ENCODE data around the gene CYBB.

DNA sequence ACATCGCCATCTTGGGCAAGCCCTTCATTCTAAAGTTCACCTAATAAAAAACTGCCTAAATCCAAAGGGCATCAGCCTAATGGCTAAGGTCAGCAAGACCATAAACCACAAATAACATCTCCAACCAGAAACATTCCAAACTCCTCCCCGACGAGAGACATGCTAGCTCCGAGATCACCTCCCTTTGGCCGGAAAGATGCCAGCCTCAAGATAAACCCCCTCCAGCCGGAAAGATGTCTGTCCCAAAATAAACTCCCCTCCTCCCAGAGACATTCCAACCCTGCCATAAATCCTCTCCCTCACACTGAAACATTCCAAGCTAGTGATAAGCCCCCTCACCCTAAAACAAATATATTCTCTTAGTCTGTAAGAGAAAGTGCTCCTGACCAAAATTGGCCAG lies 80.9 kb downstream of the CYBB start:
- TF ChIP-seq OSR2 (tag by site-specific recombination; IDR thresholded peaks at IDR 0.05) (no peak), GLI4 (tag by site-specific recombination; IDR thresholded peaks at IDR 0.05) (no peak), ZFP41 (tag by site-specific recombination; IDR thresholded peaks at IDR 0.05; ENCODE audit: borderline replicate concordance) (no peak), ZNF510 (tag by site-specific recombination; IDR thresholded peaks at IDR 0.05; ENCODE audit: insufficient replicate concordance) (no peak)
- TF ChIP-seq, protein P1, sequence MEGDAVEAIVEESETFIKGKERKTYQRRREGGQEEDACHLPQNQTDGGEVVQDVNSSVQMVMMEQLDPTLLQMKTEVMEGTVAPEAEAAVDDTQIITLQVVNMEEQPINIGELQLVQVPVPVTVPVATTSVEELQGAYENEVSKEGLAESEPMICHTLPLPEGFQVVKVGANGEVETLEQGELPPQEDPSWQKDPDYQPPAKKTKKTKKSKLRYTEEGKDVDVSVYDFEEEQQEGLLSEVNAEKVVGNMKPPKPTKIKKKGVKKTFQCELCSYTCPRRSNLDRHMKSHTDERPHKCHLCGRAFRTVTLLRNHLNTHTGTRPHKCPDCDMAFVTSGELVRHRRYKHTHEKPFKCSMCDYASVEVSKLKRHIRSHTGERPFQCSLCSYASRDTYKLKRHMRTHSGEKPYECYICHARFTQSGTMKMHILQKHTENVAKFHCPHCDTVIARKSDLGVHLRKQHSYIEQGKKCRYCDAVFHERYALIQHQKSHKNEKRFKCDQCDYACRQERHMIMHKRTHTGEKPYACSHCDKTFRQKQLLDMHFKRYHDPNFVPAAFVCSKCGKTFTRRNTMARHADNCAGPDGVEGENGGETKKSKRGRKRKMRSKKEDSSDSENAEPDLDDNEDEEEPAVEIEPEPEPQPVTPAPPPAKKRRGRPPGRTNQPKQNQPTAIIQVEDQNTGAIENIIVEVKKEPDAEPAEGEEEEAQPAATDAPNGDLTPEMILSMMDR (tag by site-specific recombination; IDR thresholded peaks at IDR 0.05): no peak

Data from HEK293 (cell line).